Stimulated activated CD8-positive, alpha-beta memory T cell treated with anti-CD3 and anti-CD28 coated beads, Interleukin-4, amount 100 ng/mL, for 48 hours (primary cell): Measurements from ENCODE around the gene C6orf132.

ENCODE experiments used
- DNase-seq: peaks from one replicate; pipeline ENCODE4 v3.0.0-alpha.2; 2020

The C6orf132 gene

DNA sequence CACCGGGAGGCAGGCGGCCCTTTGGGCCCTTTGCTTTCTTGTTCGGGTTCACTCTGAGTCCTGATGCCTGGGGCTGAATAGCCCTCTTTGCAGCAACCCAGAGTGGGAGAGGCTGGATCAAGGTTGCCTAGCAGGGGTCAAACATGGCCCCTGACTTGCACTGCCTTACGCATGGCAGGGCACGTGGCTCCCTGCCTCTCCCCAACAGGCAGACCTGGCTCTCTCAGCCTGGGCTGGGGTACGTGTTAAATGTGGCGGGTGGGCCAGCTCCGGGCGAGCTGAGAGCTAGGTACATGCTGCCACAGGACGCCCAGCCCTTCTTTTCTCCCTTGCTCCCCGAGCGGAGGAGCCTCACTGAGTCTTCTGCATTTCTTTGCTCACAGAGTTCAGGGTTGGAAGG is 7.3 kb downstream of the C6orf132 start:
- no peak for DNase-seq

GRCh38 chr6:42133926-42134325 is 8.5 kb downstream of the C6orf132 start:
- DNase-seq, result no peak

DNA sequence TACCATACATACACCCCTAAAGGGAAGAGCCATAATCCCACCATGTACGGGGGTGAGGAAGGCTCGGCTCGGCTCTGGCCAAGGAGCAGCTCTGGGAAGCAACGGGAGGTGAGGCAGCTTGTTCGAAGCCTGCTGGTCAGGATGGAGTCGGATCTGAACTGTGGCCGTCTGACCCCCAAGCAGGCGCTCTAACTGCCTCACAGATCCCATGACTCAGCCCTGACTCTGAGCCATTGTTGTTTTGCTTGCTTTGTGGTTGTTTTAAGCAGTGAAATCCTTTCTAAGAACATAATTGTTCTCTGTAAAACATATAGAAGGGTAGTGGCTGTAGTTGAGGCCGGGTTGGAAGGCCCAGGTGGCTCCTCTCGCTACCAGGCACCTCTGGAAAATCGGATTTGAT is 10.9 kb downstream of the C6orf132 start:
- DNase-seq, result no peak

DNA sequence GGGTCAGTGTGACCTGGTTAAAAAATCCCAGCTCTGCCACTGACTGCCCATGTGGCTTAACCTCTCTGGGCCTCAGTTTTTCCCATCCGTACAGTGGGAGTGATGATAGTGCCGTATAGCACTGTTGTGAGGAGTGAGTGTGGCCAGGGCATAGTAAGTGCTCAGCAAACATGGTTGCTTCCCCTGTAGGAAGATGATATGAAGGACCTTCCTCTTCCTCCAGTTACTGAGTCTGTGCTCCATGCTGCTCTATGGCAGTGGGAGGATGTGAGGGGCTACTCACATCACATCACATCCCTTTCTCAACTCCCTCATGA is 13.1 kb downstream of the C6orf132 start:
- no peak for DNase-seq

- no peak for DNase-seq
These were observed 13.7 kb downstream of the C6orf132 start for GRCh38 chr6:42128460-42129359.

GRCh38 chr6:42125663-42126062 is 16.8 kb downstream of the C6orf132 start:
- no peak for DNase-seq

DNA sequence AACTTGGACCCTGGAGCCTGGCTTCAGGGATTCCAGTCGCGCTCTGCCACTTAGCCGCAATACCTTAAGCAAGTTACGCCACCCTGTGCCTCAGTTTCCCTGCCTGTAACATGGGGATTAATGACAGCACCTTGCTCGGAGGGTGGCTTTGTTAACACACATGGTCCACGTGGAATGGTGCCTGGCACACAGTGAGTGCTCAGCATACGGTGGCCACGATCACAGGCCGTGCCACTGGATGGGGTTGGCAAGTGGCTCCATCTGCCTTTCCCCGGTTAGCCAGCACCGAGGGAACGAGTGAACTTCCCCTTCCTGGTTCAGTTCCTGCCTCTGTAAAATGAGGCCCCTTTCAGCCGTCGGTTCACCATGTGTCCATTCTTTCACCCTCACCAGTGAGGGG is 17.2 kb downstream of the C6orf132 start:
- DNase-seq, result no peak

- DNase-seq, result no peak
These were observed 18.1 kb downstream of the C6orf132 start for GRCh38 chr6:42124223-42124836.

- DNase-seq, result no peak
These were observed 18.9 kb downstream of the C6orf132 start for GRCh38 chr6:42123379-42124103.

DNA sequence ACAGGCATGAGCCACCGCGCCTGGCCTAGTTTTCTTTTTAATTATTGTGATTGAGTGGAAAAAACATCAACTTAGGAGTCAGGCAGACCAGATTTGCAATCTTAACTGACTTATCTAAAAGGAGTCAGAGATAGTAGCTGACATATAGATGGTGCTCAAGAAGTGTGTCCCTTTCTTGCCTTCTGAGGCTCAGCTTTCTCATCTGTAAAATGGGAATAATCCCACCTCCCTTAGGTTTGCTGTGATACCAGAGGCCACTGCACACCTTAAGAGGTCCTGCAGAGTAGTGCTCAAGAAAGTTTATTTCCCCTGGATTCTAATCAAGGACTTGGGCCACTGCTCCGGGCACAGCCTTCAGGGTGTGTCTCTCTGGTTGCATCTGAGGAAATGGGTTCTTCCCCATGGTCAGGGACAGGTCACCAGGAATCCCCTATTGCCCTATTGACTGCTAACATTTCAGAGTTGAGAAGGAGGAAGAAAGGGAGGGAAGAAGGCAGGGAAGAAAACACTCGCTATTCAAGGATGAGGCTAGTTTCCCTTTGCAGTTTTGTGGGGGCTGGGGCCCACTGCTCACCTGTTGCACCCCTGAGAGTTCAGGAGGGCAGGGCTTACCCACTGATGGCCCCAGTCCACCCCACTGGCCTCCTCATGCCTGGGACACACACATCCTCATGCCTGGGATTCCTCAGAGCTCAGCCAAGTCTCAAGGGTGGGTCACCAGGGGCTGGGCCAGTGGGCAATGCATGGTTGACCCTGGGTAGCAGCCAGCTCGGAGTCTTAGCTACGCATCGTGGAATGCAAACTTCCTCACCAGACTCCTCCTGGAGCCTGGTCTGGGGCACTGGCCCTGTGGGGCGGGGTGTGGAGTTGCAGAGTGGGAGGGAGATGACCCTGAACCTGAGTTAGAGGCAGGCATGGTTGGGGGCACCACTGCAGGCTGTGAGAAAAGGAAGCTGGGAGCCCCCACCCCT is 21.2 kb downstream of the C6orf132 start:
- no peak for DNase-seq

- no peak for DNase-seq
These were observed 24.0 kb downstream of the C6orf132 start for GRCh38 chr6:42118162-42119001.

DNA sequence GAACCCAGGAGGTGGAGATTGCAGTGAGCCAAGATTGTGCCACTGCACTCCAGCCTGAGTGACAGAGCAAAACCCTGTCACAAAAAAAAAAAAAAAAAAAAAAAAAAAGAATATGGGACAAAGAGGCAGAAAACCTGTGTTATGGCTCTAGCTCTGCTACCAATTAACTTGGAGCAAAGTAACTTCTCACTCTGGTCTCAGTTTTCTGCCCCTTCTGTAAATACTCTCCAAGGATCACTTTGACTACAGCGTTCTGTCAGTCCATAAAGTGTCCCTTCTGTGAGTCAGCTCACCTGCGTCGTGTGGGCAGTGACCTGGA is 24.6 kb downstream of the C6orf132 start:
- DNase-seq, result no peak

DNA sequence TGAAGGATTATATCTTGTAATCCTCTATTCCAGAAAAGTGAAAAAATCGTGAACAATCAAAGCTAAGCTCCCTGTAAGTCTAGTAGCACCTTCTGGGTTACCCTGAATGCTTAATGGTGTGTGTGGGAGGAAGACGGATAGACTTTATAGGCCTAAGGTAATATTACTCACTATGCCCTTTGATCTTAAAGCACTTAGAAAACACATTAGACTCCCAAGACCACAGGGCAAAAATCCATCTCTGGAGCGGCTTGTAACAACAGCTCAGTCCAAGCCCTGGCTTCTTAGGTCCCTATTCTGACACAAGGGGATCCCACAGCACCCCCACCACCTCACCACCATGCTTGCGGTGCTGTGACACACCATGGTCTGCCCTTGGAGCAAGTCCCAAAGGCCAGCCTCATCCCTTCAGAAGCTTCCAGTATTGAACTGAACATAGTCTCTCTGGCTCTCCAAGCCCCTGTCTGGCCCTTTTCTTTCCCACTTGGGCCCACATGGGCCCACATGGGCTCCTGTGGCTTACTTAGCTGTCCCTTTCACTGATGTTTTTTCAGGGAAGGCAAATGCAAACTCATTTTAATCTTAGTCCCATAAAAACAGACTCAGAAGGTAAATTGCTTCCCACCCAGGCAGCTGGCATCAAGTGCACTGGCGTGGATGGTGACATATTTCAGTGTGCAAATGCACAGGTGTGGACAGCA is 28.3 kb downstream of the C6orf132 start:
- no peak for DNase-seq

- no peak for DNase-seq
These were observed 30.1 kb downstream of the C6orf132 start for GRCh38 chr6:42112351-42112750.

DNA sequence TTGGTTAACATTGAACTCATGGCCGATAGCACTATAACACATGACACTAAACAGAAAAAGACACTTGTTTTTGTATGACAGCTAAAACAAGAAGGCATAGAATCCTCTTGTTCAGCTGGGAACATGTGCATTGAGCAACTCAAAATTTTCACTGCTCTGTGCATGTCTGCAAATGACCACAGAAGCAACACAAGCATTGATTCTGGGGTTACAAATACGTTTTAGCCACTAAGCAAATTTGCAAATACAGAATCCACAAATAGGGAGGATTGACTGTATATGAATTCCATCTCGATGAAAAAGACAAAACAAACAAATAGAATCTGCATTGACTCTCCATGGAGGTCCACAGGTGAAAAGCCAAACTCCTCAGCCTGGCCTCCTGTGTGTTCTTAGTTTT is 31.7 kb downstream of the C6orf132 start:
- no peak for DNase-seq

DNA sequence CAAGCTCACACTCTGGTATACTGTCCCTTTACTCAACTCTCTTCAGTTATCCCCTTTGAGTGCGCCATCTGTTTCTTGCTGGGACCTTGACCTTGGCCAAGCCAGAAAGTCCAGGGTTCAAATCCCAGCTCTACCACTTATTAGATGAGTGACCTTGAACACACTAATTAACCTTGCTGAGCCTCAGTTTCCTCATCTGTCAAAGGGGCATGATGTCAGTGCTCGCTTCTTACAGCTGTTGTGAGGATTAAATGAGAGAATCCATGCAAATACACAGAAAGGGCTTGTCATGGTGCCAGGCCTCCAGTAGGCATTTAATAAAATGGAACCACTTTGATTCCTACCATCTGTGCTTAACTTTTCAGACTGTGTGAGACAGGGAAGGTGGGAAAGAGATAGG is 34.3 kb downstream of the C6orf132 start:
- DNase-seq, result no peak

- DNase-seq, result no peak
These were observed 36.1 kb downstream of the C6orf132 start for GRCh38 chr6:42106112-42107023.

- DNase-seq, result no peak
These were observed 36.7 kb downstream of the C6orf132 start for GRCh38 chr6:42105709-42106108.

GRCh38 chr6:42105156-42105648 is 37.2 kb downstream of the C6orf132 start:
- no peak for DNase-seq

GRCh38 chr6:42104804-42105125 is 37.7 kb downstream of the C6orf132 start:
- no peak for DNase-seq
